IMR-90 (cell line): ENCODE data around the gene MAPK11. TPM values are rescaled to one million over a fixed set of nuclear protein-coding genes. Genes with fewer than 3 reads are reported as not detected.
A peak's percentile ranks its signal among the peaks of the same experiment; 100 is the strongest.

ENCODE experiments used
- ATAC-seq: fragments of 200-7000 bp; cut with Tn5 transposase; 2 replicates; pipeline ENCODE4 v1.9.1; 2020; ENCODE audit warnings: low read depth, mild to moderate bottlenecking, moderate library complexity
- Bru-seq: library from RNA; stranded (reverse); fragments of 400-500 nt; gene quantifications from one replicate; lab custom pipeline; 2021; lab: Mats Ljungman, UMichigan
- BruChase-seq, 2 experiments: library from RNA; stranded (reverse); fragments of 400-500 nt; gene quantifications; one replicate each; lab custom pipeline; 2021; lab: Mats Ljungman, UMichigan
- BruUV-seq: library from RNA; stranded (reverse); fragments of 400-500 nt; replicated peaks from 2 replicates; lab custom pipeline; 2021; lab: Mats Ljungman, UMichigan
- CTCF ChIA-PET: fragments of 300-600 bp; formaldehyde crosslinking; extraction: SDS; loops from one replicate; lab custom pipeline; 2021; ENCODE audit warnings: antibody characterized with exemption; lab: Yijun Ruan, JAX
- POLR2A ChIA-PET: fragments of 300-600 bp; sonication (Branson Sonifier 250); formaldehyde crosslinking; loops from one replicate; lab custom pipeline; 2022; ENCODE audit warnings: antibody characterized with exemption; ENCODE audit not compliant: unreplicated experiment; lab: Charles Lee
- DNase-seq: peaks from one replicate; pipeline ENCODE4 v3.0.0; 2013
- H2AFZ ChIP-seq: replicated peaks from 2 replicates; pipeline ENCODE3; 2013; ENCODE audit warnings: low read length, mild to moderate bottlenecking; ENCODE audit not compliant: poor library complexity
- H2AK5ac ChIP-seq: 2 replicates; pipeline ENCODE4 v1.6.1; 2013; ENCODE audit warnings: low read depth, low read length, inconsistent platforms
- H2AK9ac ChIP-seq: replicated peaks from 2 replicates; pipeline ENCODE3; 2013; ENCODE audit warnings: mild to moderate bottlenecking, low read depth, low read length, moderate library complexity; ENCODE audit not compliant: poor library complexity
- H2BK120ac ChIP-seq: 2 replicates; pipeline ENCODE4 v1.6.1; 2013; ENCODE audit warnings: low read depth, low read length, inconsistent platforms
- H2BK15ac ChIP-seq: 3 replicates; pipeline ENCODE4 v1.6.1; 2013; ENCODE audit warnings: low read depth, low read length, inconsistent platforms
- H2BK20ac ChIP-seq: 2 replicates; pipeline ENCODE4 v1.6.1; 2013; ENCODE audit warnings: low read depth, mild to moderate bottlenecking, inconsistent platforms, low read length, moderate library complexity
- H2BK5ac ChIP-seq: 2 replicates; pipeline ENCODE4 v1.6.1; 2013; ENCODE audit warnings: mild to moderate bottlenecking, low read depth, low read length, inconsistent platforms; ENCODE audit not compliant: poor library complexity, severe bottlenecking
- H3K14ac ChIP-seq: replicated peaks from 2 replicates; pipeline ENCODE4 v1.6.1; 2013; ENCODE audit warnings: low read depth, low read length, inconsistent platforms
- H3K18ac ChIP-seq: 2 replicates; pipeline ENCODE4 v1.6.1; 2013; ENCODE audit warnings: low read depth, low read length, control low read depth
- H3K23ac ChIP-seq: 2 replicates; pipeline ENCODE4 v1.6.1; 2013; ENCODE audit warnings: low read depth, low read length, inconsistent platforms
- H3K27ac ChIP-seq: 2 replicates; pipeline ENCODE4 v1.5.1; 2013; ENCODE audit warnings: mild to moderate bottlenecking, control low read depth, low read length; ENCODE audit not compliant: insufficient read depth
- H3K27me3 ChIP-seq: 2 replicates; pipeline ENCODE4 v1.6.1; 2013; ENCODE audit warnings: low read length; ENCODE audit not compliant: control insufficient read depth, insufficient read depth
- H3K36me3 ChIP-seq: 2 replicates; pipeline ENCODE4 v1.6.1; 2013; ENCODE audit warnings: low read length, mixed read lengths; ENCODE audit not compliant: control insufficient read depth, insufficient read depth
- H3K4ac ChIP-seq: 2 replicates; pipeline ENCODE4 v1.6.1; 2013; ENCODE audit warnings: low read depth, low read length, inconsistent platforms
- H3K4me1 ChIP-seq: 2 replicates; pipeline ENCODE4 v1.6.1; 2013; ENCODE audit warnings: low read length, mixed read lengths; ENCODE audit not compliant: control insufficient read depth, insufficient read depth
- H3K4me2 ChIP-seq: 2 replicates; pipeline ENCODE4 v1.6.1; 2013; ENCODE audit warnings: low read depth, mild to moderate bottlenecking, control low read depth, low read length, moderate library complexity
- H3K4me3 ChIP-seq: 2 replicates; pipeline ENCODE4 v1.5.1; 2013; ENCODE audit warnings: low read depth, mild to moderate bottlenecking, control low read depth, low read length, moderate library complexity; ENCODE audit not compliant: insufficient read depth
- H3K56ac ChIP-seq: 2 replicates; pipeline ENCODE4 v1.6.1; 2013; ENCODE audit warnings: low read length, inconsistent platforms; ENCODE audit not compliant: insufficient read depth; ENCODE audit errors: extremely low read depth
- H3K79me1 ChIP-seq, 2 experiments: 2 replicates each; pipeline ENCODE4 v1.6.1; 2013; ENCODE audit warnings: low read length in 2 of 2, inconsistent platforms in 1 of 2, low read depth in 1 of 2
- H3K9ac ChIP-seq: 2 replicates; pipeline ENCODE4 v1.6.1; 2013; ENCODE audit warnings: low read depth, low read length, control low read depth
- H3K9me1 ChIP-seq: 2 replicates; pipeline ENCODE4 v1.6.1; 2013; ENCODE audit warnings: low read length, inconsistent platforms; ENCODE audit not compliant: insufficient read depth
- H3K9me3 ChIP-seq: 2 replicates; pipeline ENCODE4 v1.6.1; 2013; ENCODE audit warnings: low read length; ENCODE audit not compliant: control insufficient read depth, insufficient read depth
- H4K20me1 ChIP-seq: 2 replicates; pipeline ENCODE4 v1.6.1; 2013; ENCODE audit warnings: low read length, inconsistent platforms; ENCODE audit not compliant: insufficient read depth
- H4K5ac ChIP-seq: 2 replicates; pipeline ENCODE4 v1.6.1; 2013; ENCODE audit warnings: mild to moderate bottlenecking, low read depth, low read length, control low read depth
- H4K8ac ChIP-seq, 2 experiments: 2 replicates each; pipeline ENCODE4 v1.6.1; 2013; ENCODE audit warnings: low read depth in 2 of 2, low read length in 2 of 2, control low read depth in 1 of 2, inconsistent platforms in 1 of 2
- H4K91ac ChIP-seq: 2 replicates; pipeline ENCODE4 v1.6.1; 2013; ENCODE audit warnings: low read depth, low read length, inconsistent platforms; ENCODE audit not compliant: insufficient read depth
- BHLHE40 ChIP-seq: fragments of 150-350 bp; IDR thresholded peaks from 2 replicates; pipeline ENCODE4 v1.6.1; 2016; ENCODE audit warnings: mild to moderate bottlenecking, low read depth, low read length
- CEBPB ChIP-seq: IDR thresholded peaks from 2 replicates; pipeline ENCODE4 v1.6.1; 2012; ENCODE audit warnings: low read depth, low read length, improper control_type of control experiment
- CTCF ChIP-seq: conservative IDR thresholded peaks from 2 replicates; pipeline ENCODE4 v1.5.1; 2012; ENCODE audit warnings: mild to moderate bottlenecking, low read depth, low read length, improper control_type of control experiment
- ELK1 ChIP-seq: fragments of 150-350 bp; IDR thresholded peaks from 2 replicates; pipeline ENCODE4 v1.6.1; 2016; ENCODE audit warnings: low read depth, mild to moderate bottlenecking, low read length, moderate library complexity, borderline replicate concordance
- MAFK ChIP-seq: IDR thresholded peaks from 2 replicates; pipeline ENCODE4 v1.6.1; 2012; ENCODE audit warnings: low read depth, low read length, improper control_type of control experiment
- MAZ ChIP-seq: IDR thresholded peaks from 2 replicates; pipeline ENCODE4 v1.6.1; 2012; ENCODE audit warnings: low read depth, mild to moderate bottlenecking, low read length, improper control_type of control experiment, moderate library complexity, borderline replicate concordance
- MXI1 ChIP-seq: IDR thresholded peaks from 2 replicates; pipeline ENCODE4 v1.6.1; 2012; ENCODE audit warnings: low read depth, mild to moderate bottlenecking, low read length, moderate library complexity, borderline replicate concordance
- SMC3 ChIP-seq: fragments of 150-350 bp; IDR thresholded peaks from 2 replicates; pipeline ENCODE4 v1.6.1; 2016; ENCODE audit warnings: low read depth, mild to moderate bottlenecking, antibody characterized with exemption, low read length, moderate library complexity
- USF2 ChIP-seq: fragments of 150-350 bp; IDR thresholded peaks from 2 replicates; pipeline ENCODE4 v1.6.1; 2017; ENCODE audit warnings: mild to moderate bottlenecking, antibody characterized with exemption, low read length, low read depth
- WGBS, 2 experiments: methylation state at CpG; one replicate each; pipeline versions ENCODE4 v1.1.5 to v1.1.7; 2013; ENCODE audit warnings: missing lambda C conversion rate in 2 of 2; ENCODE audit not compliant: insufficient read length in 1 of 2; ENCODE audit errors: extremely low coverage in 2 of 2; 5-methylcytosine and 5-hydroxymethylcytosine counted together
- dilution Hi-C: fragments of 300-500 bp; cut with HindIII; formaldehyde crosslinking; loops from one replicate; pipeline ENCODE4 v1.14.3; 2018; ENCODE audit warnings: low sequenced_read_pairs; ENCODE audit not compliant: unreplicated experiment
- in situ Hi-C: fragments of 300-500 bp; cut with MboI; formaldehyde crosslinking; loops from 3 replicates; pipeline ENCODE4 v1.14.3; 2019; ENCODE audit warnings: low sequenced_read_pairs, inconsistent platforms, mixed read lengths
- intact Hi-C: fragments of 100-400 bp; cut with micrococcal nuclease; formaldehyde crosslinking; loops from 2 replicates; pipeline ENCODE4 v1.10.0; 2022
- long read RNA-seq: library from polyadenylated mRNA; unstranded; transcript quantifications from one replicate; pipeline ENCODE4 v2.0.0, GENCODE V29; 2021; ENCODE audit not compliant: unreplicated experiment
- polyA plus RNA-seq, 3 experiments: library from polyadenylated mRNA; depleted of rRNA; stranded (reverse); fragments of >200 nt; gene quantifications; 2 replicates each; pipeline ENCODE4 v1.2.3, GENCODE V29; 2012; ENCODE audit warnings: low replicate concordance in 1 of 3
- total RNA-seq: library from RNA; depleted of rRNA; stranded (reverse); fragments of >200 nt; gene quantifications from 2 replicates; pipeline ENCODE4 v1.2.3, GENCODE V29; 2012; rRNA removed

Gene MAPK11
- total RNA-seq, result 7.5 and 8.1 TPM in 2 replicates
- polyA plus RNA-seq (2012; rRNA removed), result 14.4 and 16.6 TPM in 2 replicates
- 11.1 and 14.2 TPM in 2 replicates for polyA plus RNA-seq (2012; cell fraction: cytosol; rRNA removed)
- polyA plus RNA-seq (2012; cell fraction: nucleus; rRNA removed; ENCODE audit: low replicate concordance), result 42.0 and 90.5 TPM in 2 replicates
- Bru-seq, nascent RNA, result percentile 39 among the genes with signal in this experiment
- BruChase-seq, experiment 1, labeled RNA remaining after a 6-hour chase, result percentile 50 among the genes with signal in this experiment
- BruChase-seq, experiment 2, labeled RNA remaining after a 2-hour chase, result percentile 47 among the genes with signal in this experiment
- long read RNA-seq, partial matches to known transcripts, result 0 of 11 reads
- long read RNA-seq, other reads (novel, unspliced or antisense), result 11 of 11 reads

- no peak within 1 kb of the TSS for H2BK5ac ChIP-seq
- H3K4me1 ChIP-seq, result peaks cover 13% of the 10 kb centered on the region
- no peak within 1 kb of the TSS for H2BK20ac ChIP-seq
- peak within 1 kb of the TSS; percentile 89 for H2AFZ ChIP-seq
- peaks cover 12% of the 10 kb centered on the region; the same call in 1 of the 2 replicates for H3K36me3 ChIP-seq
- no peak within 1 kb of the TSS for H3K56ac ChIP-seq
- H3K27me3 ChIP-seq, result no peaks in the 10 kb centered on the region
- dilution Hi-C loops, result no loop called here
- H3K4ac ChIP-seq, result peak within 1 kb of the TSS; percentile 0; the same call in 1 of the 2 replicates
- no peak within 1 kb of the TSS for H2AK5ac ChIP-seq
- no peak within 1 kb of the TSS for H2BK15ac ChIP-seq
- no peak within 1 kb of the TSS for H3K27ac ChIP-seq
- peak within 1 kb of the TSS; percentile 72 for H3K9ac ChIP-seq
- ChIA-PET POLR2A (no interaction called here), CTCF (no interaction called here)
- intact Hi-C loops, result loop anchor here (2.0 to 5.0 kb wide), 2 partner anchors 37 to 57 kb away; partner anchors contain the start of genes DENND6B and PLXNB2
- peak within 1 kb of the TSS in 1 of 2 experiments; percentile 21; a peak in 1 of 4 replicates for H4K8ac ChIP-seq
- H3K4me3 ChIP-seq, result peak within 1 kb of the TSS; percentile 56
- no peak within 1 kb of the TSS for H4K5ac ChIP-seq
- H4K20me1 ChIP-seq, result peaks cover 33% of the 10 kb centered on the region
- TF ChIP-seq MAZ, result no peak; the same call in 1 of the 2 replicates
- TF ChIP-seq BHLHE40, result no peak
- no peak for TF ChIP-seq MXI1
- no peak for TF ChIP-seq MAFK
- TF ChIP-seq CEBPB, result no peak
- TF ChIP-seq USF2, result no peak
- TF ChIP-seq SMC3, result no peak
- no peak for TF ChIP-seq ELK1
- TF ChIP-seq CTCF, result no peak
- no peak within 1 kb of the TSS for H2BK120ac ChIP-seq
- no TSS peak for BruUV-seq
- ATAC-seq (peak; percentile 67), DNase-seq (peak; percentile 31)
- peaks cover 0 to 7% of the 10 kb centered on the region in 2 experiments; a peak in 1 of 4 replicates for H3K79me1 ChIP-seq
- WGBS, 2 experiments, result 0% methylated on average over 14 of the region's 92 CpGs; no CpG with 5 or more reads in 1 of the 2 experiments
- no peaks in the 10 kb centered on the region for H3K9me3 ChIP-seq
- H3K9me1 ChIP-seq, result no peaks in the 10 kb centered on the region
- no peak within 1 kb of the TSS for H3K14ac ChIP-seq
- H3K23ac ChIP-seq, result no peak within 1 kb of the TSS
- no peak within 1 kb of the TSS for H4K91ac ChIP-seq
- H2AK9ac ChIP-seq, result peak within 1 kb of the TSS; percentile 78
- peak within 1 kb of the TSS; percentile 96 for H3K4me2 ChIP-seq
- in situ Hi-C loops, result loop anchor here (10.0 kb wide), 1 partner anchor 55 kb away; the partner anchor contains the start of gene DENND6B
- no peak within 1 kb of the TSS for H3K18ac ChIP-seq
These were observed at the start of gene MAPK11 for GRCh38 chr22:50269970-50270665. MAPK11 (minus strand) TSS chr22:50270380; CDS start chr22:50270292, 88 bp downstream.
